HepG2 (cell line): ENCODE data around the gene C16orf54. TPM values are rescaled to one million over a fixed set of nuclear protein-coding genes. Genes with fewer than 3 reads are reported as not detected.

Experiments used
- BCLAF1 ChIP-seq: fragments of 450-650 bp; IDR thresholded peaks from 2 replicates; pipeline ENCODE4 v1.6.1; 2017; ENCODE audit warnings: mild to moderate bottlenecking
- BRD4 ChIP-seq: sonication (generic); formaldehyde crosslinking; IDR thresholded peaks from 2 replicates; pipeline ENCODE4 v1.4.0; 2020; ENCODE audit warnings: missing genetic modification reagents
- CBX1 ChIP-seq: IDR thresholded peaks from one replicate; pipeline ENCODE4 v1.6.1; 2016; ENCODE audit warnings: antibody characterized with exemption, low read depth
- ETV5 ChIP-seq: IDR thresholded peaks from 2 replicates; pipeline ENCODE4 v1.6.1; 2018; ENCODE audit warnings: missing biosample characterization, missing genetic modification reagents, inconsistent platforms, borderline replicate concordance
- EZH2 ChIP-seq: conservative IDR thresholded peaks from 2 replicates; pipeline ENCODE4 v1.6.1; 2012; ENCODE audit warnings: mild to moderate bottlenecking, low read depth, low read length, moderate library complexity
- FLYWCH1 ChIP-seq: sonication (generic); formaldehyde crosslinking; IDR thresholded peaks from 2 replicates; pipeline ENCODE4 v1.8.1; 2023; ENCODE audit warnings: mild to moderate bottlenecking, missing genetic modification reagents
- HES4 ChIP-seq: sonication (generic); formaldehyde crosslinking; IDR thresholded peaks from 2 replicates; pipeline ENCODE4 v1.9.0; 2021; ENCODE audit warnings: mild to moderate bottlenecking, missing genetic modification reagents, borderline replicate concordance
- HINFP ChIP-seq: sonication (generic); formaldehyde crosslinking; IDR thresholded peaks from 2 replicates; pipeline ENCODE4 v1.4.0; 2020; ENCODE audit warnings: low read depth, mild to moderate bottlenecking, missing genetic modification reagents
- MBD4 ChIP-seq: IDR thresholded peaks from 2 replicates; pipeline ENCODE4 v1.6.1; 2012; ENCODE audit warnings: low read length, inconsistent platforms, borderline replicate concordance
- MIER3 ChIP-seq: IDR thresholded peaks from 2 replicates; pipeline ENCODE4 v1.6.1; 2016; ENCODE audit warnings: missing compliant biosample characterization, borderline replicate concordance
- NCOA5 ChIP-seq: sonication (generic); formaldehyde crosslinking; IDR thresholded peaks from 2 replicates; pipeline ENCODE4 v1.4.0; 2020; ENCODE audit warnings: missing genetic modification reagents
- NFKB2 ChIP-seq: sonication (generic); formaldehyde crosslinking; IDR thresholded peaks from 2 replicates; pipeline ENCODE4 v1.4.0; 2020; ENCODE audit warnings: missing genetic modification reagents, borderline replicate concordance
- NR2F6 ChIP-seq, 2 experiments: IDR thresholded peaks; 2 replicates each; pipeline ENCODE4 v1.6.1; 2016; ENCODE audit warnings: antibody characterized with exemption in 1 of 2, mild to moderate bottlenecking in 1 of 2
- SNAPC2 ChIP-seq: sonication (generic); formaldehyde crosslinking; IDR thresholded peaks from 2 replicates; pipeline ENCODE4 v1.8.1; 2022; ENCODE audit warnings: mild to moderate bottlenecking, missing genetic modification reagents
- STAG1 ChIP-seq: sonication (generic); formaldehyde crosslinking; IDR thresholded peaks from 2 replicates; pipeline ENCODE4 v1.4.0; 2020; ENCODE audit warnings: missing genetic modification reagents
- ZMYM4 ChIP-seq: sonication (generic); formaldehyde crosslinking; IDR thresholded peaks from 2 replicates; pipeline ENCODE4 v1.8.1; 2023; ENCODE audit warnings: mild to moderate bottlenecking, missing genetic modification reagents
- ZNF33B ChIP-seq: sonication (generic); formaldehyde crosslinking; IDR thresholded peaks from 2 replicates; pipeline ENCODE4 v1.5.1; 2020; ENCODE audit warnings: mild to moderate bottlenecking, missing genetic modification reagents
- ZNF552 ChIP-seq: sonication (generic); formaldehyde crosslinking; IDR thresholded peaks from 2 replicates; pipeline ENCODE4 v1.9.0; 2022; ENCODE audit warnings: missing genetic modification reagents, mild to moderate bottlenecking, borderline replicate concordance
- ZNF781 ChIP-seq: sonication (generic); formaldehyde crosslinking; IDR thresholded peaks from 2 replicates; pipeline ENCODE4 v1.5.1; 2020; ENCODE audit warnings: borderline replicate concordance, mild to moderate bottlenecking, missing genetic modification reagents; ENCODE audit errors: not compliant biosample characterization
- polyA plus RNA-seq, 8 experiments: library from polyadenylated mRNA; depleted of rRNA in 3 of 8; stranded (reverse) in 7 of 8; unstranded in 1 of 8; fragments of >200 nt; fragmentation: Illumina TruSeq in 4 of 8; extraction: Trizol in 4 of 8; gene quantifications; 2 replicates each; pipeline versions ENCODE4 v1.2.1 to v1.2.3, GENCODE V29; 2011 to 2016; ENCODE audit warnings: low read depth in 4 of 8, missing spikeins in 1 of 8, mixed read lengths in 1 of 8; ENCODE audit not compliant: insufficient read depth in 1 of 8
- total RNA-seq, 5 experiments: library from RNA; depleted of rRNA; stranded (reverse); fragments of >200 nt; fragmentation: Illumina TruSeq; extraction: Trizol; gene quantifications; 2 replicates each; pipeline ENCODE4 v1.2.3, GENCODE V29; 2016; ENCODE audit warnings: low read depth in 1 of 5
- TF ChIP-seq, protein P1 (sequence below), 2 experiments: sonication (generic) in 1 of 2; formaldehyde crosslinking in 1 of 2; IDR thresholded peaks; 2 replicates each; pipeline versions ENCODE4 v1.4.0 to v1.6.1; 2016 to 2020; ENCODE audit warnings: borderline replicate concordance in 1 of 2, low read depth in 1 of 2, mild to moderate bottlenecking in 1 of 2, missing genetic modification reagents in 1 of 2
- TF ChIP-seq, protein P2 (sequence below): sonication (generic); formaldehyde crosslinking; IDR thresholded peaks from 2 replicates; pipeline ENCODE4 v1.4.0; 2020; ENCODE audit warnings: mild to moderate bottlenecking, missing genetic modification reagents

The C16orf54 gene
- total and polyA plus RNA-seq, 2 of the 13 experiments (the other 11 are each of a cell fraction or from before 2014, with no cell fraction given), result not detected

DNA sequence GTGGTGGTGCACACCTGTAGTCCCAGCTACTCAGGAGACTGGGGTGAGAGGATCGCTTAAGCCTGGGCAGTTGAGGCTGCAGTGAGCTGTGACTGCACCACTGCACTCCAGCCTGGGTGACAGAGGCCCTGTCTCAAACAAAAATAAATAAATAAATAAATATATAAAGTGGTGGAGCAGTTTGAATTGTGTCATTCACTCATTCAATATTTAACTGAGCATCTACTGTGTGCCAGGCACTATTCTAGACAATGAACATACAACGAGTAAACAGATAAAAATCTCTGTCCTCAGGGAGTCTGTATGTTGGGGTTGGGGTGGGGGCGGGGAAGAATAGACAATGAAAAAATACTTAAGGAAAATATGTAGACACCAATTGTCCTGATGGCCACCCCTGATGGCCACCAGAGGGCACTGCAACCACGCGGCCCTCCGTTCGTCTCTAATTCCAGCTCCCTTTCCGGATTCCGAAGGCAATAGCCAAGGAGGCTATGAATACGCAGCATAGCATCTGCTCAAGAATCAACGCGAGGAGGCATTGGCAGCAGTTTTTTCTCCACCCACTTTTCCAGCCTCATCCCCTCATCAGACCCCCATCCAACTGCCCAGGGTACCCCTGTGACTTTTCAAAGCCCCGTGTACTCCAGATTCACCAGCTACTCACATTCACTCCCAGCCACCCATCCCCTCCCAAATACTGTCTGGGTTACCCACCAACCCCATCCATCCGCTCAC is 45.4 kb downstream of the C16orf54 start (continued):
- TF ChIP-seq, protein P1, sequence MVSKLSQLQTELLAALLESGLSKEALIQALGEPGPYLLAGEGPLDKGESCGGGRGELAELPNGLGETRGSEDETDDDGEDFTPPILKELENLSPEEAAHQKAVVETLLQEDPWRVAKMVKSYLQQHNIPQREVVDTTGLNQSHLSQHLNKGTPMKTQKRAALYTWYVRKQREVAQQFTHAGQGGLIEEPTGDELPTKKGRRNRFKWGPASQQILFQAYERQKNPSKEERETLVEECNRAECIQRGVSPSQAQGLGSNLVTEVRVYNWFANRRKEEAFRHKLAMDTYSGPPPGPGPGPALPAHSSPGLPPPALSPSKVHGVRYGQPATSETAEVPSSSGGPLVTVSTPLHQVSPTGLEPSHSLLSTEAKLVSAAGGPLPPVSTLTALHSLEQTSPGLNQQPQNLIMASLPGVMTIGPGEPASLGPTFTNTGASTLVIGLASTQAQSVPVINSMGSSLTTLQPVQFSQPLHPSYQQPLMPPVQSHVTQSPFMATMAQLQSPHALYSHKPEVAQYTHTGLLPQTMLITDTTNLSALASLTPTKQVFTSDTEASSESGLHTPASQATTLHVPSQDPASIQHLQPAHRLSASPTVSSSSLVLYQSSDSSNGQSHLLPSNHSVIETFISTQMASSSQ (IDR thresholded peaks at IDR 0.05; ENCODE audit: low read depth), result no peak
- TF ChIP-seq, protein P1 (CRISPR knock-in tag; IDR thresholded peaks at IDR 0.05; ENCODE audit: borderline replicate concordance), result no peak
- no peak for TF ChIP-seq MBD4
- no peak for TF ChIP-seq NFKB2 (CRISPR knock-in tag)
- no peak for TF ChIP-seq BCLAF1
- peak; percentile 40; the same call in 1 of the 2 replicates for TF ChIP-seq ETV5 (CRISPR knock-in tag)
- TF ChIP-seq BRD4 (CRISPR knock-in tag), result no peak
- TF ChIP-seq SNAPC2 (CRISPR knock-in tag), result no peak
- no peak for TF ChIP-seq ZNF781
- no peak for TF ChIP-seq ZMYM4
- TF ChIP-seq, protein P2, sequence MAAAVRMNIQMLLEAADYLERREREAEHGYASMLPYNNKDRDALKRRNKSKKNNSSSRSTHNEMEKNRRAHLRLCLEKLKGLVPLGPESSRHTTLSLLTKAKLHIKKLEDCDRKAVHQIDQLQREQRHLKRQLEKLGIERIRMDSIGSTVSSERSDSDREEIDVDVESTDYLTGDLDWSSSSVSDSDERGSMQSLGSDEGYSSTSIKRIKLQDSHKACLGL (CRISPR knock-in tag), result no peak
- peak; percentile 47; the same call in 1 of the 2 replicates for TF ChIP-seq MIER3 (CRISPR knock-in tag)
- no peak for TF ChIP-seq NCOA5 (CRISPR knock-in tag)
- no peak for TF ChIP-seq ZNF33B (CRISPR knock-in tag)
- TF ChIP-seq CBX1, result no peak
- TF ChIP-seq ZNF552 (CRISPR knock-in tag), result no peak
- TF ChIP-seq HINFP (CRISPR knock-in tag), result no peak
- TF ChIP-seq HES4 (CRISPR knock-in tag), result no peak
- peak; percentile 96 for TF ChIP-seq STAG1
- TF ChIP-seq NR2F6 (IDR thresholded peaks at IDR 0.05), result no peak
- 0 out of 2 replicates have a peak, but pooled peaks have one; percentile 13 for TF ChIP-seq NR2F6 (CRISPR knock-in tag; IDR thresholded peaks at IDR 0.05)
- no peak for TF ChIP-seq EZH2
- TF ChIP-seq FLYWCH1, result no peak
